ENCODE measurements around the gene PAX8. TPM values are rescaled to one million over a fixed set of nuclear protein-coding genes. Genes with fewer than 3 reads are reported as not detected.

PAX8 gene
- polyA plus RNA-seq, 1 of the 3 experiments (the other 2 are of a cell fraction), result 0.23 TPM

DNA sequence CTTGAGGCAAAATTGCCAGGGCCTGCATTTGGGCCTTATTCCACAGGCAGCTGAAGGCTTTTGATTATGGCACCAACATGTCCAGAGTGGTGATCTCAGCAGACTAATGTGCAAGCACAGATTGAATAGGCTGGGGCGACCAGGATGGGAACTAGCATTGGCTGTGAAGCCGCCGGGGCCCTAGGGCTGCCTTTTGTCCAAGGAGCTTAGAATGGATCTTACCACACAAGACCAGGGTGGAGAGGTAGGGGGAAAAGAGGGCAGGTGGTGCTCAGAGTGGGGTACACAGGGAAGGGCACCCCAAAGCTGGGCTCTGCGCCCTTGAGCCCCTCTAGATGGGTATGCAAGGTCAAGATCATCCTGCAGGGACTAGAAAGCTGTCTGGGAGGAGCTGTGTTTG lies 81.9 kb downstream of the PAX8 start:
- Histone ChIP-seq H3K9me2 (no peaks in the 10 kb centered on the region), H3F3A (replicated peaks; ENCODE audit: insufficient read depth) (no peaks in the 10 kb centered on the region), H3K4me2 (no peak overlapping the region), H2AFZ (ENCODE audit: low read depth) (no peak overlapping the region), H3K9me3 (no peaks in the 10 kb centered on the region), H4K20me1 (ENCODE audit: insufficient read depth) (no peaks in the 10 kb centered on the region), H3K27me3 (ENCODE audit: insufficient read depth) (peaks cover 10% of the 10 kb centered on the region; the same call in 1 of the 2 replicates), H3K4me3 (ENCODE audit: low read depth in 2 of 2, low read length in 1 of 2) (no peak overlapping the region), H3K27ac (ENCODE audit: low read depth in 2 of 2, low read length in 1 of 2) (no peak overlapping the region), H3K36me3 (replicated peaks in 1 of 2; ENCODE audit: control insufficient read depth in 1 of 2, insufficient read depth in 2 of 2, low read length in 1 of 2) (no peaks in the 10 kb centered on the region), H3K9ac (no peak overlapping the region), H3K79me2 (ENCODE audit: insufficient read depth) (no peaks in the 10 kb centered on the region), H3K4me1 (ENCODE audit: control insufficient read depth in 1 of 2, insufficient read depth in 2 of 2, low read depth in 1 of 2, low read length in 1 of 2) (no peaks in the 10 kb centered on the region; a peak in 1 of 4 replicates)
- TF ChIP-seq TEAD4 (IDR thresholded peaks at IDR 0.05; ENCODE audit: borderline replicate concordance, insufficient read depth) (no peak), POLR2AphosphoS5 (IDR thresholded peaks at IDR 0.05; ENCODE audit: low read depth, low read length) (no peak), RCOR1 (IDR thresholded peaks at IDR 0.05; ENCODE audit: low read length) (no peak), GABPA (IDR thresholded peaks at IDR 0.05; ENCODE audit: low read depth) (no peak), CHD2 (IDR thresholded peaks at IDR 0.05; ENCODE audit: low read length, partially characterized antibody) (no peak), SMC3 (IDR thresholded peaks at IDR 0.05; ENCODE audit: low read depth, low read length) (no peak), TAF1 (IDR thresholded peaks at IDR 0.05; ENCODE audit: borderline replicate concordance, low read depth, low read length) (no peak), EZH2phosphoT487 (IDR thresholded peaks at IDR 0.05; ENCODE audit: borderline replicate concordance, low read depth) (no peak), NFIC (IDR thresholded peaks at IDR 0.05; ENCODE audit: borderline replicate concordance) (no peak), FOXJ3 (CRISPR knock-in tag; IDR thresholded peaks at IDR 0.05) (no peak)
- TF ChIP-seq, protein P1, sequence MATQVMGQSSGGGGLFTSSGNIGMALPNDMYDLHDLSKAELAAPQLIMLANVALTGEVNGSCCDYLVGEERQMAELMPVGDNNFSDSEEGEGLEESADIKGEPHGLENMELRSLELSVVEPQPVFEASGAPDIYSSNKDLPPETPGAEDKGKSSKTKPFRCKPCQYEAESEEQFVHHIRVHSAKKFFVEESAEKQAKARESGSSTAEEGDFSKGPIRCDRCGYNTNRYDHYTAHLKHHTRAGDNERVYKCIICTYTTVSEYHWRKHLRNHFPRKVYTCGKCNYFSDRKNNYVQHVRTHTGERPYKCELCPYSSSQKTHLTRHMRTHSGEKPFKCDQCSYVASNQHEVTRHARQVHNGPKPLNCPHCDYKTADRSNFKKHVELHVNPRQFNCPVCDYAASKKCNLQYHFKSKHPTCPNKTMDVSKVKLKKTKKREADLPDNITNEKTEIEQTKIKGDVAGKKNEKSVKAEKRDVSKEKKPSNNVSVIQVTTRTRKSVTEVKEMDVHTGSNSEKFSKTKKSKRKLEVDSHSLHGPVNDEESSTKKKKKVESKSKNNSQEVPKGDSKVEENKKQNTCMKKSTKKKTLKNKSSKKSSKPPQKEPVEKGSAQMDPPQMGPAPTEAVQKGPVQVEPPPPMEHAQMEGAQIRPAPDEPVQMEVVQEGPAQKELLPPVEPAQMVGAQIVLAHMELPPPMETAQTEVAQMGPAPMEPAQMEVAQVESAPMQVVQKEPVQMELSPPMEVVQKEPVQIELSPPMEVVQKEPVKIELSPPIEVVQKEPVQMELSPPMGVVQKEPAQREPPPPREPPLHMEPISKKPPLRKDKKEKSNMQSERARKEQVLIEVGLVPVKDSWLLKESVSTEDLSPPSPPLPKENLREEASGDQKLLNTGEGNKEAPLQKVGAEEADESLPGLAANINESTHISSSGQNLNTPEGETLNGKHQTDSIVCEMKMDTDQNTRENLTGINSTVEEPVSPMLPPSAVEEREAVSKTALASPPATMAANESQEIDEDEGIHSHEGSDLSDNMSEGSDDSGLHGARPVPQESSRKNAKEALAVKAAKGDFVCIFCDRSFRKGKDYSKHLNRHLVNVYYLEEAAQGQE (IDR thresholded peaks at IDR 0.05; ENCODE audit: low read depth, low read length), result no peak
- TF ChIP-seq, protein P2, sequence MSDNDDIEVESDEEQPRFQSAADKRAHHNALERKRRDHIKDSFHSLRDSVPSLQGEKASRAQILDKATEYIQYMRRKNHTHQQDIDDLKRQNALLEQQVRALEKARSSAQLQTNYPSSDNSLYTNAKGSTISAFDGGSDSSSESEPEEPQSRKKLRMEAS (IDR thresholded peaks at IDR 0.05; ENCODE audit: low read depth), result no peak
- TF ChIP-seq, protein P3, sequence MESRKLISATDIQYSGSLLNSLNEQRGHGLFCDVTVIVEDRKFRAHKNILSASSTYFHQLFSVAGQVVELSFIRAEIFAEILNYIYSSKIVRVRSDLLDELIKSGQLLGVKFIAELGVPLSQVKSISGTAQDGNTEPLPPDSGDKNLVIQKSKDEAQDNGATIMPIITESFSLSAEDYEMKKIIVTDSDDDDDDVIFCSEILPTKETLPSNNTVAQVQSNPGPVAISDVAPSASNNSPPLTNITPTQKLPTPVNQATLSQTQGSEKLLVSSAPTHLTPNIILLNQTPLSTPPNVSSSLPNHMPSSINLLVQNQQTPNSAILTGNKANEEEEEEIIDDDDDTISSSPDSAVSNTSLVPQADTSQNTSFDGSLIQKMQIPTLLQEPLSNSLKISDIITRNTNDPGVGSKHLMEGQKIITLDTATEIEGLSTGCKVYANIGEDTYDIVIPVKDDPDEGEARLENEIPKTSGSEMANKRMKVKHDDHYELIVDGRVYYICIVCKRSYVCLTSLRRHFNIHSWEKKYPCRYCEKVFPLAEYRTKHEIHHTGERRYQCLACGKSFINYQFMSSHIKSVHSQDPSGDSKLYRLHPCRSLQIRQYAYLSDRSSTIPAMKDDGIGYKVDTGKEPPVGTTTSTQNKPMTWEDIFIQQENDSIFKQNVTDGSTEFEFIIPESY (IDR thresholded peaks at IDR 0.05; ENCODE audit: borderline replicate concordance, low read depth), result no peak
- TF ChIP-seq, protein P4, sequence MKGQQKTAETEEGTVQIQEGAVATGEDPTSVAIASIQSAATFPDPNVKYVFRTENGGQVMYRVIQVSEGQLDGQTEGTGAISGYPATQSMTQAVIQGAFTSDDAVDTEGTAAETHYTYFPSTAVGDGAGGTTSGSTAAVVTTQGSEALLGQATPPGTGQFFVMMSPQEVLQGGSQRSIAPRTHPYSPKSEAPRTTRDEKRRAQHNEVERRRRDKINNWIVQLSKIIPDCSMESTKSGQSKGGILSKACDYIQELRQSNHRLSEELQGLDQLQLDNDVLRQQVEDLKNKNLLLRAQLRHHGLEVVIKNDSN (IDR thresholded peaks at IDR 0.05; ENCODE audit: borderline replicate concordance, low read depth), result no peak
- TF ChIP-seq, protein P5, sequence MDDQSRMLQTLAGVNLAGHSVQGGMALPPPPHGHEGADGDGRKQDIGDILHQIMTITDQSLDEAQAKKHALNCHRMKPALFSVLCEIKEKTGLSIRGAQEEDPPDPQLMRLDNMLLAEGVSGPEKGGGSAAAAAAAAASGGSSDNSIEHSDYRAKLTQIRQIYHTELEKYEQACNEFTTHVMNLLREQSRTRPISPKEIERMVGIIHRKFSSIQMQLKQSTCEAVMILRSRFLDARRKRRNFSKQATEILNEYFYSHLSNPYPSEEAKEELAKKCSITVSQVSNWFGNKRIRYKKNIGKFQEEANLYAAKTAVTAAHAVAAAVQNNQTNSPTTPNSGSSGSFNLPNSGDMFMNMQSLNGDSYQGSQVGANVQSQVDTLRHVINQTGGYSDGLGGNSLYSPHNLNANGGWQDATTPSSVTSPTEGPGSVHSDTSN (IDR thresholded peaks at IDR 0.05), result no peak
- ChIA-PET CTCF (interaction anchor here (0.7 to 5.7 kb wide), 4 partner anchors 14 to 59 kb away, joined by 3 to 46 read pairs (median 4); no protein-coding TSS in a partner anchor), POLR2A (no interaction called here)
- 79% methylated on average over 4 of the region's 4 CpGs for WGBS (ENCODE audit: low lambda C conversion rate)
- DNase-seq, result no peak
